Mesothelial cell of epicardium (in vitro differentiated cells): Measurements from ENCODE around the gene BEAN1. TPM values are rescaled to one million over a fixed set of nuclear protein-coding genes. Genes with fewer than 3 reads are reported as not detected.
"Not testable (repeated sequence)": the region's sequence is repeated elsewhere in the genome, so short reads cannot be mapped to it uniquely, and the experiment has no call there.

Experiments used
- DNase-seq, 2 experiments: peaks; one replicate each; pipeline ENCODE4 v3.0.0; 2021; ENCODE audit warnings: low spot score in 2 of 2; ENCODE audit not compliant: unreplicated experiment in 2 of 2
- H3K27ac Mint-ChIP-seq: 2 replicates; pipeline ENCODE4 v1.8.0; 2021; ENCODE audit warnings: mixed read lengths
- H3K27me3 Mint-ChIP-seq: 2 replicates; pipeline ENCODE4 v1.8.0; 2021; ENCODE audit warnings: low read depth, mixed read lengths
- H3K36me3 Mint-ChIP-seq: 2 replicates; pipeline ENCODE4 v1.8.0; 2021; ENCODE audit warnings: mixed read lengths
- H3K4me1 Mint-ChIP-seq: 2 replicates; pipeline ENCODE4 v1.8.0; 2021; ENCODE audit warnings: mixed read lengths
- H3K4me3 Mint-ChIP-seq: 2 replicates; pipeline ENCODE4 v1.8.0; 2021; ENCODE audit warnings: mild to moderate bottlenecking, moderate library complexity, mixed read lengths
- H3K9me3 Mint-ChIP-seq: 2 replicates; pipeline ENCODE4 v1.8.0; 2021; ENCODE audit warnings: mixed read lengths
- total RNA-seq: library from RNA; stranded (reverse); gene quantifications from 3 replicates; pipeline ENCODE4 v1.2.1, GENCODE V29; 2021
- TF ChIP-seq, protein P1 (sequence below): fragments of 200-600 bp; sonication (generic); IDR thresholded peaks from one replicate; pipeline ENCODE4 v1.5.0; 2021; ENCODE audit warnings: antibody characterized with exemption; ENCODE audit not compliant: unreplicated experiment

Gene BEAN1
- total RNA-seq, 1 donor from 2014 or later: 1.1 TPM

DNA sequence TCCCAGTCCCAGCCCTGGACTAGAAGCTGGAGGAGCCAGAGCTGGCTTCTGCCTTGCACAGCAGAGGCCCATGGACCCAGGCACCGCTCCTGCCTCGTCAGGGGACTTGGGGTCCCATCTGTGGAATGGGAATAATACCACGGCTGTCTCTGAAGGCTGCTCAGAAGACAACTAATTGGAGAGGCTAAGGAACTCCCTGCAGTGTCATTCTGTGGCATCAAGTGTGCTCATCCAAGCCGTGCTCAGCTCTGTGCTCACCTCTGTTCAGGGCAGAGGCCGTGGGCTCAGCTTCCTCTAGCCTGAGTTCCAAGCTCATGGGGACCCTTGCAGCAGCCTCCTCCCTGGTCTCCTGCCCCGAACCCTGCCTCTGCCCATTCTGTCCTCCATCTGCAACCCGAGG lies 31.8 kb downstream of the BEAN1 start:
- Mint-ChIP-seq H3K4me3 (no peak overlapping the region), H3K9me3 (peaks cover 6% of the 10 kb centered on the region), H3K27me3 (peaks cover 45% of the 10 kb centered on the region), H3K27ac (no peak overlapping the region), H3K36me3 (no peaks in the 10 kb centered on the region), H3K4me1 (no peaks in the 10 kb centered on the region)
- no peak for DNase-seq
- TF ChIP-seq, protein P1, sequence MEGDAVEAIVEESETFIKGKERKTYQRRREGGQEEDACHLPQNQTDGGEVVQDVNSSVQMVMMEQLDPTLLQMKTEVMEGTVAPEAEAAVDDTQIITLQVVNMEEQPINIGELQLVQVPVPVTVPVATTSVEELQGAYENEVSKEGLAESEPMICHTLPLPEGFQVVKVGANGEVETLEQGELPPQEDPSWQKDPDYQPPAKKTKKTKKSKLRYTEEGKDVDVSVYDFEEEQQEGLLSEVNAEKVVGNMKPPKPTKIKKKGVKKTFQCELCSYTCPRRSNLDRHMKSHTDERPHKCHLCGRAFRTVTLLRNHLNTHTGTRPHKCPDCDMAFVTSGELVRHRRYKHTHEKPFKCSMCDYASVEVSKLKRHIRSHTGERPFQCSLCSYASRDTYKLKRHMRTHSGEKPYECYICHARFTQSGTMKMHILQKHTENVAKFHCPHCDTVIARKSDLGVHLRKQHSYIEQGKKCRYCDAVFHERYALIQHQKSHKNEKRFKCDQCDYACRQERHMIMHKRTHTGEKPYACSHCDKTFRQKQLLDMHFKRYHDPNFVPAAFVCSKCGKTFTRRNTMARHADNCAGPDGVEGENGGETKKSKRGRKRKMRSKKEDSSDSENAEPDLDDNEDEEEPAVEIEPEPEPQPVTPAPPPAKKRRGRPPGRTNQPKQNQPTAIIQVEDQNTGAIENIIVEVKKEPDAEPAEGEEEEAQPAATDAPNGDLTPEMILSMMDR: no peak

DNA sequence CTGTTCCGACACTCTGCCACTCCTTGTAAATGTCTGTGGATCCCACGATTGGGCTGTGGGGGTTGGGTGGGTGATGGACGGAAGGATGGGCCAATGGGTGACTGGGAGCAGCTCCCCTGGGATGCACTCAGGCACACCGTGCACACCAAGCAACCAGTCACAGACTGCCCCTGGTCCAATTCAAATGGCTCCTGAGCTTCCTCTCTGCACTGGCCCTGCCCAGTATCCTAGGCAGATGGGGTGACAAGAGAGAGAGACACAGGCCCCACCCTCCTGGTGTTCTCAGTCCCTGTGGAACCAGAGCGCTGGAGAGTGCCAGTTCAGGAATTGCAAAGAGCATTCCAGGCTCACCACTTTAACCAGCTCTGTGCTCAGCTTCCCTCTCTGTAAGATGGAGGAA lies 32.8 kb downstream of the BEAN1 start:
- TF ChIP-seq, protein P1: no peak
- H3K4me1 Mint-ChIP-seq: no peaks in the 10 kb centered on the region
- peaks cover 50% of the 10 kb centered on the region for H3K27me3 Mint-ChIP-seq
- DNase-seq: no peak
- peaks cover 6% of the 10 kb centered on the region for H3K9me3 Mint-ChIP-seq
- H3K36me3 Mint-ChIP-seq: no peaks in the 10 kb centered on the region
- H3K27ac Mint-ChIP-seq: no peak overlapping the region
- H3K4me3 Mint-ChIP-seq: no peak overlapping the region

GRCh38 chr16:66460703-66461102 lies 33.6 kb downstream of the BEAN1 start:
- H3K4me3 Mint-ChIP-seq: no peak overlapping the region
- TF ChIP-seq, protein P1: no peak
- no peak overlapping the region for H3K27ac Mint-ChIP-seq
- H3K27me3 Mint-ChIP-seq: peaks cover 57% of the 10 kb centered on the region
- H3K4me1 Mint-ChIP-seq: no peaks in the 10 kb centered on the region
- no peak for DNase-seq
- H3K9me3 Mint-ChIP-seq: peaks cover 6% of the 10 kb centered on the region
- no peaks in the 10 kb centered on the region for H3K36me3 Mint-ChIP-seq

DNA sequence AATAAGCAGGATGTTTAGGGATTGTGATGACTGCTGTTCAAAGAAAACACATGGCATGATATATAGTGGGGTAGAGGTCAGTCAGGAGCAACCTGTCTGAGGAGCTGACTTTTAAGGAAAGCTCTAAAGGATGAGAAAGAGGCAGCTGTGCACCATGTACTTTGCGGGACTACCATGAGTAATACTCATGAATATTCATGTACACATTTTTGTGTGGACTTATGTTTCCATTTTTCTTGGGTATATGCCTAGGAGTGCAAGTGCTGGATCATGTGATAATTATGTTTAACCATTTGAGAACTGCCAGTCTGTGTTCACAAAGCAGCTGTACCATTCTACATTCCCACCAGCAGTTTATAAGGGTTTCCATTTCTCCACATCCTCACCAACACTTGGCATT lies 35.8 kb downstream of the BEAN1 start:
- Mint-ChIP-seq H3K9me3 (peaks cover 10% of the 10 kb centered on the region), H3K36me3 (peaks cover 1% of the 10 kb centered on the region), H3K27ac (no peak overlapping the region), H3K4me3 (no peak overlapping the region), H3K27me3 (peaks cover 55% of the 10 kb centered on the region), H3K4me1 (no peaks in the 10 kb centered on the region)
- no peak for DNase-seq
- TF ChIP-seq, protein P1: no peak

GRCh38 chr16:66465946-66466345 lies 38.9 kb downstream of the BEAN1 start:
- H3K4me1 Mint-ChIP-seq, DNase-seq, H3K4me3 Mint-ChIP-seq, H3K27ac Mint-ChIP-seq, H3K36me3 Mint-ChIP-seq: not testable (repeated sequence)
- Mint-ChIP-seq H3K9me3 (peaks cover 10% of the 10 kb centered on the region), H3K27me3 (peaks cover 42% of the 10 kb centered on the region)

- not testable (repeated sequence) for H3K4me1 Mint-ChIP-seq, H3K27ac Mint-ChIP-seq, DNase-seq, H3K4me3 Mint-ChIP-seq, H3K36me3 Mint-ChIP-seq
- peaks cover 10% of the 10 kb centered on the region for H3K9me3 Mint-ChIP-seq
- peaks cover 40% of the 10 kb centered on the region for H3K27me3 Mint-ChIP-seq
Observed at GRCh38 chr16:66466636-66467035, 39.5 kb downstream of the BEAN1 start.

DNA sequence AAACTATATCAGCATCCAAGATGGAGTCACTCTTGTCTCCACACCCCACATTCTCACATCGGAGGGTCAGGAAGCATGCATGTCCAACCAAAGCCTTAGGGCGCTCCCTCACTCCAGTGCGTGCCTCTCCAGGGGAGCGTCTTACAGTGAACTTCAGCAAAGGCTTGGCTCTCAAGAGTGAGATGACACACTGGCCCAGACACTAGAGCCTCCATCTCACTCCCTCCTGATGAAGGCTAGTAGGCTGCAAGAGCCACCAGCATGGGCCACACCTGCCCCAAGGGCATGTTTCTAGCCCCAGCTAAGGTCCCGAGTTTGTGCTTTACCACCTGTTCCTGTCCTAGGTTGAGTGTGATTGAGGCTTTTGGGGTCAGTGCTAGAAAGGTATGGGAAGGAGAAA lies 40.5 kb downstream of the BEAN1 start:
- H3K27ac Mint-ChIP-seq: no peak overlapping the region
- H3K4me1 Mint-ChIP-seq: no peaks in the 10 kb centered on the region
- TF ChIP-seq, protein P1: no peak
- DNase-seq: no peak
- H3K36me3 Mint-ChIP-seq: peaks cover 1% of the 10 kb centered on the region
- no peak overlapping the region for H3K4me3 Mint-ChIP-seq
- peaks cover 10% of the 10 kb centered on the region for H3K9me3 Mint-ChIP-seq
- peaks cover 32% of the 10 kb centered on the region for H3K27me3 Mint-ChIP-seq
